Hepatocyte (in vitro differentiated cells): ENCODE data around the gene SCAMP3. TPM values are rescaled to one million over a fixed set of nuclear protein-coding genes. Genes with fewer than 3 reads are reported as not detected.
A peak's percentile ranks its signal among the peaks of the same experiment; 100 is the strongest.

Source experiments
- DNase-seq: peaks from one replicate; pipeline ENCODE4 v3.0.0-alpha.2; 2016; ENCODE audit warnings: low spot score
- H2AFZ ChIP-seq: fragments of 200-600 bp; sonication (generic); 2 replicates; pipeline ENCODE4 v1.6.0; 2016; ENCODE audit warnings: antibody characterized with exemption, mild to moderate bottlenecking
- H3K27ac ChIP-seq: fragments of 200-600 bp; sonication (generic); 2 replicates; pipeline ENCODE4 v1.5.1; 2016; ENCODE audit warnings: mild to moderate bottlenecking
- H3K27me3 ChIP-seq: fragments of 200-600 bp; sonication (generic); 2 replicates; pipeline ENCODE4 v1.6.1; 2016
- H3K36me3 ChIP-seq: fragments of 200-600 bp; sonication (generic); replicated peaks from 2 replicates; pipeline ENCODE4 v1.5.1; 2016; ENCODE audit warnings: low read depth; ENCODE audit not compliant: insufficient read depth
- H3K4me1 ChIP-seq: fragments of 200-600 bp; sonication (generic); 2 replicates; pipeline ENCODE4 v1.5.1; 2016; ENCODE audit warnings: mild to moderate bottlenecking, moderate library complexity; ENCODE audit not compliant: insufficient read depth
- H3K4me2 ChIP-seq: fragments of 200-600 bp; sonication (generic); 2 replicates; pipeline ENCODE4 v1.6.0; 2016
- H3K4me3 ChIP-seq: fragments of 200-600 bp; sonication (generic); 2 replicates; pipeline ENCODE4 v1.5.1; 2016; ENCODE audit warnings: mild to moderate bottlenecking
- H3K79me2 ChIP-seq: fragments of 200-600 bp; sonication (generic); 2 replicates; pipeline ENCODE4 v1.6.0; 2017; ENCODE audit warnings: mild to moderate bottlenecking
- H3K9me2 ChIP-seq: fragments of 200-600 bp; sonication (generic); replicated peaks from 2 replicates; pipeline ENCODE4 v1.6.0; 2017; ENCODE audit warnings: mild to moderate bottlenecking; ENCODE audit not compliant: insufficient read depth
- H3K9me3 ChIP-seq: fragments of 200-600 bp; sonication (generic); 2 replicates; pipeline ENCODE4 v1.5.1; 2016; ENCODE audit warnings: low read depth, mild to moderate bottlenecking
- H4K20me1 ChIP-seq: fragments of 200-600 bp; sonication (generic); 2 replicates; pipeline ENCODE4 v1.6.0; 2016; ENCODE audit warnings: mild to moderate bottlenecking; ENCODE audit not compliant: insufficient read depth, poor library complexity, severe bottlenecking
- CTCF ChIP-seq: fragments of 200-600 bp; sonication (generic); IDR thresholded peaks from 2 replicates; pipeline ENCODE4 v1.5.1; 2016; ENCODE audit warnings: antibody characterized with exemption, mild to moderate bottlenecking; ENCODE audit not compliant: poor library complexity
- EZH2 ChIP-seq: fragments of 200-600 bp; sonication (generic); IDR thresholded peaks from 2 replicates; pipeline ENCODE4 v1.6.1; 2016; ENCODE audit warnings: antibody characterized with exemption, mild to moderate bottlenecking, borderline replicate concordance
- EZH2phosphoT487 ChIP-seq: fragments of 200-600 bp; sonication (generic); IDR thresholded peaks from one replicate; pipeline ENCODE4 v1.6.1; 2018; ENCODE audit warnings: antibody characterized with exemption, mild to moderate bottlenecking, low read depth, moderate library complexity; ENCODE audit not compliant: unreplicated experiment, severe bottlenecking
- WGBS: methylation state at CpG from one replicate; pipeline ENCODE4 v1.1.6; 2016; ENCODE audit warnings: low lambda C conversion rate; ENCODE audit errors: missing lambda C conversion rate; 5-methylcytosine and 5-hydroxymethylcytosine counted together
- polyA plus RNA-seq: library from polyadenylated mRNA; unstranded; fragments of >200 nt; fragmentation: Nextera tagmentation; extraction: Ambion mirVana; gene quantifications from 2 replicates; pipeline ENCODE4 v1.2.1, GENCODE V29; 2016
- total RNA-seq: library from RNA; depleted of rRNA; stranded (reverse); fragments of >200 nt; gene quantifications from 2 replicates; pipeline ENCODE4 v1.2.3, GENCODE V29; 2014

SCAMP3 gene
- total and polyA plus RNA-seq, 2 experiments from 2014 or later = 45.7 to 114 TPM

- no peaks in the 10 kb centered on the region for H4K20me1 ChIP-seq
- no peaks in the 10 kb centered on the region for H3K9me2 ChIP-seq
- TF ChIP-seq CTCF = no peak
- TF ChIP-seq EZH2phosphoT487 = no peak
- TF ChIP-seq EZH2 = no peak
- no peaks in the 10 kb centered on the region for H3K27me3 ChIP-seq
- 92% methylated on average over 5 of the region's 5 CpGs for WGBS
- peaks cover 25% of the 10 kb centered on the region for H3K79me2 ChIP-seq
- H3K4me3 ChIP-seq = no peak overlapping the region
- no peak overlapping the region for H2AFZ ChIP-seq
- peaks cover 13% of the 10 kb centered on the region for H3K4me1 ChIP-seq
- no peak for DNase-seq
- H3K27ac ChIP-seq = no peak overlapping the region
- H3K36me3 ChIP-seq = no peaks in the 10 kb centered on the region
- no peaks in the 10 kb centered on the region for H3K9me3 ChIP-seq
- H3K4me2 ChIP-seq = no peak overlapping the region
Measured at GRCh38 chr1:155260276-155260675, 1.9 kb downstream of the SCAMP3 start.

GRCh38 chr1:155256058-155256852 lies 5.9 kb downstream of the SCAMP3 start:
- H3K4me1 ChIP-seq = peaks cover 26% of the 10 kb centered on the region
- H3K4me2 ChIP-seq = peak overlapping the region; percentile 100
- H2AFZ ChIP-seq = peak overlapping the region; percentile 58
- DNase-seq = no peak
- peak overlapping the region; percentile 46 for H3K4me3 ChIP-seq
- H3K79me2 ChIP-seq = peaks cover 42% of the 10 kb centered on the region
- H3K27me3 ChIP-seq = no peaks in the 10 kb centered on the region
- no peaks in the 10 kb centered on the region for H4K20me1 ChIP-seq
- peak overlapping the region; percentile 97 for H3K27ac ChIP-seq
- no peaks in the 10 kb centered on the region for H3K36me3 ChIP-seq
- no peak for TF ChIP-seq EZH2phosphoT487
- TF ChIP-seq CTCF = no peak
- TF ChIP-seq EZH2 = no peak
- no peaks in the 10 kb centered on the region for H3K9me3 ChIP-seq
- H3K9me2 ChIP-seq = no peaks in the 10 kb centered on the region
- 89% methylated on average over 20 of the region's 20 CpGs for WGBS

- H3K36me3 ChIP-seq = no peaks in the 10 kb centered on the region
- no peaks in the 10 kb centered on the region for H4K20me1 ChIP-seq
- peak within 1 kb of the TSS; percentile 97 for H3K27ac ChIP-seq
- peaks cover 27% of the 10 kb centered on the region for H3K4me1 ChIP-seq
- H3K4me2 ChIP-seq = peak within 1 kb of the TSS; percentile 100
- no peaks in the 10 kb centered on the region for H3K9me3 ChIP-seq
- H3K79me2 ChIP-seq = peaks cover 34% of the 10 kb centered on the region
- DNase-seq = peak; percentile 93
- 3% methylated on average over 28 of the region's 54 CpGs for WGBS
- peak within 1 kb of the TSS; percentile 58 for H2AFZ ChIP-seq
- TF ChIP-seq EZH2 (no peak), EZH2phosphoT487 (no peak), CTCF (no peak)
- H3K9me2 ChIP-seq = no peaks in the 10 kb centered on the region
- H3K4me3 ChIP-seq = peak within 1 kb of the TSS; percentile 46
- H3K27me3 ChIP-seq = no peaks in the 10 kb centered on the region
Measured at GRCh38 chr1:155255243-155256007, 6.7 kb downstream of the SCAMP3 start, which contains the start of gene ENTREP3. Gene ENTREP3 (minus strand): TSS chr1:155255483. CDS start chr1:155254877, 606 bp downstream.
